ENCODE data around the gene GUCY1B1. TPM values are rescaled to one million over a fixed set of nuclear protein-coding genes. Genes with fewer than 3 reads are reported as not detected.
A peak's percentile ranks its signal among the peaks of the same experiment; 100 is the strongest.

Gene GUCY1B1
- total and polyA plus RNA-seq, 5 experiments from 2014 or later, result not detected

GRCh38 chr4:155742310-155743015 lies 16.4 kb upstream of the GUCY1B1 start:
- H3K9me3 Mint-ChIP-seq, result no peaks in the 10 kb centered on the region
- ATAC-seq, result no peak
- POLR2A ChIA-PET, result no interaction called here
- no peaks in the 10 kb centered on the region for H3K4me1 Mint-ChIP-seq
- H3K27ac Mint-ChIP-seq, result no peak overlapping the region
- no peak for DNase-seq
- H3K4me3 Mint-ChIP-seq, result no peak overlapping the region
- H3K27me3 Mint-ChIP-seq, result peaks cover 0 to 14% (median 0%) of the 10 kb centered on the region in 5 donors
- H3K36me3 Mint-ChIP-seq, result no peaks in the 10 kb centered on the region

GRCh38 chr4:155745984-155746383 lies 12.8 kb upstream of the GUCY1B1 start:
- peaks cover 0 to 11% (median 0%) of the 10 kb centered on the region in 5 donors for H3K27me3 Mint-ChIP-seq
- DNase-seq (no peak), ATAC-seq (no peak)
- H3K4me1 Mint-ChIP-seq, result no peaks in the 10 kb centered on the region
- no peaks in the 10 kb centered on the region for H3K36me3 Mint-ChIP-seq
- H3K9me3 Mint-ChIP-seq, result no peaks in the 10 kb centered on the region
- POLR2A ChIA-PET, result no interaction called here
- no peak overlapping the region for H3K27ac Mint-ChIP-seq
- no peak overlapping the region for H3K4me3 Mint-ChIP-seq

- POLR2A ChIA-PET, result no interaction called here
- H3K27ac Mint-ChIP-seq, result no peak overlapping the region
- H3K4me3 Mint-ChIP-seq, result no peak overlapping the region
- H3K36me3 Mint-ChIP-seq, result no peaks in the 10 kb centered on the region
- DNase-seq (no peak), ATAC-seq (no peak)
- peaks cover 0 to 6% (median 0%) of the 10 kb centered on the region in 5 donors for H3K27me3 Mint-ChIP-seq
- H3K4me1 Mint-ChIP-seq, result no peaks in the 10 kb centered on the region
- H3K9me3 Mint-ChIP-seq, result no peaks in the 10 kb centered on the region
Measured at GRCh38 chr4:155748039-155748438, 10.8 kb upstream of the GUCY1B1 start.

- ATAC-seq (no peak), DNase-seq (no peak)
- POLR2A ChIA-PET, result no interaction called here
- Mint-ChIP-seq H3K36me3 (no peaks in the 10 kb centered on the region), H3K27ac (no peak overlapping the region), H3K9me3 (no peaks in the 10 kb centered on the region), H3K4me1 (no peaks in the 10 kb centered on the region), H3K4me3 (no peak overlapping the region), H3K27me3 (no peaks in the 10 kb centered on the region)
Measured at GRCh38 chr4:155749041-155749440, 9.8 kb upstream of the GUCY1B1 start.

GRCh38 chr4:155751569-155751968 lies 7.3 kb upstream of the GUCY1B1 start:
- DNase-seq, result no peak

GRCh38 chr4:155757745-155758265 lies 1.0 kb upstream of the GUCY1B1 start:
- no peak overlapping the region for H3K27ac Mint-ChIP-seq
- POLR2A ChIA-PET, result no interaction called here
- peaks cover 0 to 4% (median 0%) of the 10 kb centered on the region in 9 donors for H3K9me3 Mint-ChIP-seq
- H3K4me3 Mint-ChIP-seq, result peak overlapping the region in 3 of 10 donors; percentile 64 to 73 (median 67)
- peaks cover 16 to 43% (median 27%) of the 10 kb centered on the region in 5 donors for H3K27me3 Mint-ChIP-seq
- ATAC-seq, result no peak
- H3K4me1 Mint-ChIP-seq, result peaks cover 0 to 10% (median 9%) of the 10 kb centered on the region in 4 donors
- DNase-seq, result no peak
- no peaks in the 10 kb centered on the region for H3K36me3 Mint-ChIP-seq

More at GRCh38 chr4:155751569-155751968, 7.3 kb upstream of the GUCY1B1 start:
- POLR2A ChIA-PET, result no interaction called here
- no peak overlapping the region for H3K27ac Mint-ChIP-seq
- H3K4me3 Mint-ChIP-seq, result no peak overlapping the region
- peaks cover 0 to 12% (median 3%) of the 10 kb centered on the region in 5 donors for H3K27me3 Mint-ChIP-seq
- H3K36me3 Mint-ChIP-seq, result no peaks in the 10 kb centered on the region
- H3K4me1 Mint-ChIP-seq, result no peaks in the 10 kb centered on the region
- no peak for ATAC-seq
- H3K9me3 Mint-ChIP-seq, result no peaks in the 10 kb centered on the region

- no peak overlapping the region for H3K27ac Mint-ChIP-seq
- POLR2A ChIA-PET, result no interaction called here
- H3K27me3 Mint-ChIP-seq, result peaks cover 16 to 61% (median 31%) of the 10 kb centered on the region in 5 donors
- peak in 1 of 2 donors; percentile 19 for ATAC-seq
- DNase-seq, result peak in 3 of 10 donors; percentile 0 to 7 (median 5)
- peaks cover 0 to 4% (median 0%) of the 10 kb centered on the region in 9 donors for H3K9me3 Mint-ChIP-seq
- H3K4me1 Mint-ChIP-seq, result peaks cover 0 to 10% (median 9%) of the 10 kb centered on the region in 4 donors
- no peaks in the 10 kb centered on the region for H3K36me3 Mint-ChIP-seq
- peak overlapping the region in 9 of 10 donors; percentile 43 to 70 (median 62) for H3K4me3 Mint-ChIP-seq
Measured at GRCh38 chr4:155759372-155760252, 791 bp downstream of the GUCY1B1 start.

GRCh38 chr4:155761047-155761446 lies 2.2 kb downstream of the GUCY1B1 start:
- no peaks in the 10 kb centered on the region for H3K36me3 Mint-ChIP-seq
- no peak overlapping the region for H3K27ac Mint-ChIP-seq
- no peak for ATAC-seq
- H3K27me3 Mint-ChIP-seq, result peaks cover 14 to 59% (median 23%) of the 10 kb centered on the region in 5 donors
- H3K4me3 Mint-ChIP-seq, result peak overlapping the region in 4 of 10 donors; percentile 46 to 80 (median 50)
- peaks cover 0 to 4% (median 0%) of the 10 kb centered on the region in 9 donors for H3K9me3 Mint-ChIP-seq
- no peak for DNase-seq
- peaks cover 0 to 10% (median 9%) of the 10 kb centered on the region in 4 donors for H3K4me1 Mint-ChIP-seq
- POLR2A ChIA-PET, result no interaction called here

GRCh38 chr4:155761916-155762315 lies 3.1 kb downstream of the GUCY1B1 start:
- H3K27me3 Mint-ChIP-seq, result peaks cover 14 to 50% (median 22%) of the 10 kb centered on the region in 5 donors
- peaks cover 0 to 10% (median 9%) of the 10 kb centered on the region in 4 donors for H3K4me1 Mint-ChIP-seq
- no peak overlapping the region for H3K4me3 Mint-ChIP-seq
- no peaks in the 10 kb centered on the region for H3K36me3 Mint-ChIP-seq
- H3K9me3 Mint-ChIP-seq, result peaks cover 0 to 2% (median 0%) of the 10 kb centered on the region in 9 donors
- no peak for DNase-seq
- POLR2A ChIA-PET, result no interaction called here
- H3K27ac Mint-ChIP-seq, result no peak overlapping the region
- no peak for ATAC-seq

- Mint-ChIP-seq H3K27me3 (peaks cover 14 to 47% (median 20%) of the 10 kb centered on the region in 5 donors), H3K4me1 (peaks cover 0 to 10% (median 9%) of the 10 kb centered on the region in 4 donors), H3K9me3 (peaks cover 0 to 2% (median 0%) of the 10 kb centered on the region in 9 donors), H3K36me3 (no peaks in the 10 kb centered on the region), H3K27ac (no peak overlapping the region), H3K4me3 (no peak overlapping the region)
- POLR2A ChIA-PET, result no interaction called here
- DNase-seq (no peak), ATAC-seq (no peak)
Measured at GRCh38 chr4:155762334-155762733, 3.5 kb downstream of the GUCY1B1 start.

GRCh38 chr4:155763551-155763950 lies 4.7 kb downstream of the GUCY1B1 start:
- H3K36me3 Mint-ChIP-seq, result no peaks in the 10 kb centered on the region
- peaks cover 0 to 8% (median 5%) of the 10 kb centered on the region in 4 donors for H3K4me1 Mint-ChIP-seq
- H3K27me3 Mint-ChIP-seq, result peaks cover 7 to 37% (median 12%) of the 10 kb centered on the region in 5 donors
- DNase-seq (no peak), ATAC-seq (no peak)
- H3K9me3 Mint-ChIP-seq, result peaks cover 0 to 2% (median 0%) of the 10 kb centered on the region in 9 donors
- POLR2A ChIA-PET, result no interaction called here
- H3K4me3 Mint-ChIP-seq, result no peak overlapping the region
- H3K27ac Mint-ChIP-seq, result no peak overlapping the region

GRCh38 chr4:155765149-155765548 lies 6.3 kb downstream of the GUCY1B1 start:
- peaks cover 6 to 32% (median 13%) of the 10 kb centered on the region in 5 donors for H3K27me3 Mint-ChIP-seq
- no peaks in the 10 kb centered on the region for H3K9me3 Mint-ChIP-seq
- H3K27ac Mint-ChIP-seq, result no peak overlapping the region
- H3K36me3 Mint-ChIP-seq, result no peaks in the 10 kb centered on the region
- no peak overlapping the region for H3K4me3 Mint-ChIP-seq
- DNase-seq (no peak), ATAC-seq (no peak)
- POLR2A ChIA-PET, result no interaction called here
- peaks cover 0 to 9% (median 2%) of the 10 kb centered on the region in 4 donors for H3K4me1 Mint-ChIP-seq

GRCh38 chr4:155766622-155767021 lies 7.8 kb downstream of the GUCY1B1 start:
- ATAC-seq, result no peak
- POLR2A ChIA-PET, result no interaction called here
- H3K36me3 Mint-ChIP-seq, result no peaks in the 10 kb centered on the region
- DNase-seq, result no peak
- peaks cover 0 to 24% (median 5%) of the 10 kb centered on the region in 5 donors for H3K27me3 Mint-ChIP-seq
- H3K9me3 Mint-ChIP-seq, result no peaks in the 10 kb centered on the region
- H3K27ac Mint-ChIP-seq, result no peak overlapping the region
- no peak overlapping the region for H3K4me3 Mint-ChIP-seq
- H3K4me1 Mint-ChIP-seq, result peaks cover 0 to 3% (median 0%) of the 10 kb centered on the region in 4 donors

Data from naive thymus-derived CD8-positive, alpha-beta T cell (primary cell).